SK-N-SH (cell line): ENCODE results near the gene CDX2. TPM values are rescaled to one million over a fixed set of nuclear protein-coding genes. Genes with fewer than 3 reads are reported as not detected.

Source experiments
- CTCF ChIA-PET: fragments of 300-600, 350-600 bp; formaldehyde crosslinking; extraction: SDS; loops from one replicate; lab custom pipeline; 2021; lab: Yijun Ruan, JAX
- POLR2A ChIA-PET: fragments of 350-600 bp; sonication (Branson Sonifier 250); formaldehyde crosslinking; extraction: SDS; loops from one replicate; lab custom pipeline; 2020; ENCODE audit warnings: antibody characterized with exemption, inconsistent platforms; lab: Yijun Ruan, JAX
- DNase-seq: peaks from one replicate; pipeline ENCODE4 v3.0.0; 2012
- H2AFZ ChIP-seq: fragments of 200-600 bp; sonication (generic); 2 replicates; pipeline ENCODE4 v1.8.1; 2016; ENCODE audit warnings: antibody characterized with exemption, mild to moderate bottlenecking, low read depth
- H3F3A ChIP-seq: fragments of 200-600 bp; sonication (generic); replicated peaks from 2 replicates; pipeline ENCODE3; 2016; ENCODE audit warnings: antibody characterized with exemption, mild to moderate bottlenecking; ENCODE audit not compliant: insufficient read depth
- H3K27ac ChIP-seq, 2 experiments: fragments of 200-500 bp in 1 of 2; fragments of 200-600 bp in 1 of 2; sonication (Bioruptor generic) in 1 of 2; sonication (generic), shearing (Covaris generic) in 1 of 2; 2 replicates each; pipeline versions ENCODE4 v1.5.1 to v1.6.1; 2014 to 2016; ENCODE audit warnings: low read depth in 2 of 2, inconsistent platforms in 1 of 2, low read length in 1 of 2, mild to moderate bottlenecking in 1 of 2, mixed read lengths in 1 of 2
- H3K27me3 ChIP-seq: fragments of 200-600 bp; sonication (generic), shearing (Covaris generic); 2 replicates; pipeline ENCODE4 v1.6.1; 2016; ENCODE audit warnings: mixed run types; ENCODE audit not compliant: insufficient read depth
- H3K36me3 ChIP-seq, 2 experiments: fragments of 200-500 bp in 1 of 2; fragments of 200-600 bp in 1 of 2; sonication (Bioruptor generic) in 1 of 2; sonication (generic) in 1 of 2; replicated peaks in 1 of 2; 2 replicates each; pipeline versions ENCODE3 to v1.5.1; 2014 to 2016; ENCODE audit warnings: low read length in 1 of 2, mild to moderate bottlenecking in 1 of 2; ENCODE audit not compliant: insufficient read depth in 2 of 2, control insufficient read depth in 1 of 2
- H3K4me1 ChIP-seq, 2 experiments: fragments of 200-500 bp in 1 of 2; fragments of 200-600 bp in 1 of 2; sonication (Bioruptor generic) in 1 of 2; sonication (generic), shearing (Covaris generic) in 1 of 2; 2 replicates each; pipeline versions ENCODE4 v1.5.1 to v1.6.1; 2014 to 2016; ENCODE audit warnings: low read depth in 1 of 2, low read length in 1 of 2, mixed run types in 1 of 2; ENCODE audit not compliant: insufficient read depth in 2 of 2, control insufficient read depth in 1 of 2
- H3K4me2 ChIP-seq: fragments of 200-600 bp; sonication (generic), shearing (Covaris generic); 2 replicates; pipeline ENCODE4 v1.6.1; 2017; ENCODE audit warnings: mixed run types
- H3K4me3 ChIP-seq, 2 experiments: fragments of 200-500 bp in 1 of 2; fragments of 200-600 bp in 1 of 2; sonication (Bioruptor generic) in 1 of 2; sonication (generic), shearing (Covaris generic) in 1 of 2; 2 replicates each; pipeline versions ENCODE4 v1.5.1 to v1.8.1; 2014 to 2016; ENCODE audit warnings: low read depth in 2 of 2, inconsistent platforms in 1 of 2, low read length in 1 of 2, mild to moderate bottlenecking in 1 of 2, mixed read lengths in 1 of 2, moderate library complexity in 1 of 2
- H3K79me2 ChIP-seq: fragments of 200-600 bp; sonication (generic); 2 replicates; pipeline ENCODE4 v1.8.1; 2017; ENCODE audit warnings: mild to moderate bottlenecking; ENCODE audit not compliant: insufficient read depth
- H3K9ac ChIP-seq: fragments of 200-600 bp; sonication (generic); 2 replicates; pipeline ENCODE4 v1.6.1; 2017; ENCODE audit warnings: mixed run types
- H3K9me2 ChIP-seq: fragments of 200-600 bp; sonication (generic); 2 replicates; pipeline ENCODE4 v1.6.1; 2017; ENCODE audit warnings: mixed run types
- H3K9me3 ChIP-seq: fragments of 200-600 bp; sonication (generic); 2 replicates; pipeline ENCODE4 v1.6.1; 2017; ENCODE audit warnings: mixed run types, mild to moderate bottlenecking, moderate library complexity
- H4K20me1 ChIP-seq: fragments of 200-600 bp; sonication (generic); 2 replicates; pipeline ENCODE4 v1.6.1; 2017; ENCODE audit warnings: mild to moderate bottlenecking, mixed run types; ENCODE audit not compliant: insufficient read depth
- CHD2 ChIP-seq: fragments of 150-350 bp; IDR thresholded peaks from 2 replicates; pipeline ENCODE4 v1.6.1; 2018; ENCODE audit warnings: low read length; ENCODE audit not compliant: partially characterized antibody
- ELF1 ChIP-seq: IDR thresholded peaks from 2 replicates; pipeline ENCODE4 v1.4.0; 2012
- EZH2phosphoT487 ChIP-seq: fragments of 200-600 bp; sonication (generic); IDR thresholded peaks from 2 replicates; pipeline ENCODE4 v1.6.1; 2017; ENCODE audit warnings: low read depth, mixed run types, mild to moderate bottlenecking, antibody characterized with exemption, moderate library complexity, borderline replicate concordance
- FOSL2 ChIP-seq: IDR thresholded peaks from 2 replicates; pipeline ENCODE4 v1.4.0; 2012; ENCODE audit warnings: low read depth, mild to moderate bottlenecking, moderate library complexity, borderline replicate concordance
- FOXJ3 ChIP-seq: sonication (generic); formaldehyde crosslinking; IDR thresholded peaks from 2 replicates; pipeline ENCODE4 v1.5.1; 2020; ENCODE audit warnings: mild to moderate bottlenecking, missing genetic modification reagents
- FOXM1 ChIP-seq: IDR thresholded peaks from 2 replicates; pipeline ENCODE4 v1.4.0; 2012; ENCODE audit warnings: low read depth, mild to moderate bottlenecking
- GABPA ChIP-seq: IDR thresholded peaks from 2 replicates; pipeline ENCODE4 v1.4.0; 2012; ENCODE audit warnings: low read depth, mild to moderate bottlenecking
- GATA2 ChIP-seq: sonication (generic); formaldehyde crosslinking; IDR thresholded peaks from 2 replicates; pipeline ENCODE4 v1.5.0; 2020; ENCODE audit warnings: mild to moderate bottlenecking, missing genetic modification reagents
- JUND ChIP-seq: IDR thresholded peaks from 2 replicates; pipeline ENCODE4 v1.4.0; 2012
- MEF2A ChIP-seq: IDR thresholded peaks from 2 replicates; pipeline ENCODE4 v1.4.0; 2012; ENCODE audit warnings: low read depth, borderline replicate concordance
- PBX3 ChIP-seq: IDR thresholded peaks from 2 replicates; pipeline ENCODE4; 2012
- RAD21 ChIP-seq: IDR thresholded peaks from 2 replicates; pipeline ENCODE4 v1.6.1; 2012; ENCODE audit warnings: mild to moderate bottlenecking, low read length
- SIN3A ChIP-seq: IDR thresholded peaks from 2 replicates; pipeline ENCODE4 v1.6.1; 2012; ENCODE audit warnings: low read depth, mild to moderate bottlenecking, low read length, moderate library complexity, borderline replicate concordance
- USF2 ChIP-seq: fragments of 150-350 bp; IDR thresholded peaks from 2 replicates; pipeline ENCODE4 v1.6.1; 2017; ENCODE audit warnings: antibody characterized with exemption, low read length, low read depth, borderline replicate concordance
- ZBTB33 ChIP-seq: IDR thresholded peaks from 2 replicates; pipeline ENCODE4 v1.4.0; 2012; ENCODE audit warnings: low read depth, borderline replicate concordance
- WGBS: methylation state at CpG from one replicate; pipeline ENCODE4 v1.1.6; 2017; ENCODE audit warnings: low lambda C conversion rate; 5-methylcytosine and 5-hydroxymethylcytosine counted together
- polyA plus RNA-seq, 3 experiments: library from polyadenylated mRNA; depleted of rRNA; stranded (reverse); fragments of >200 nt; gene quantifications; 2 replicates each; pipeline ENCODE4 v1.2.3, GENCODE V29; 2012
- TF ChIP-seq, protein P1 (sequence below): IDR thresholded peaks from 2 replicates; pipeline ENCODE4 v1.4.0; 2012; ENCODE audit warnings: low read depth, borderline replicate concordance
- TF ChIP-seq, protein P2 (sequence below): IDR thresholded peaks from 2 replicates; pipeline ENCODE4 v1.6.1; 2012; ENCODE audit warnings: mild to moderate bottlenecking, low read depth, low read length, moderate library complexity

Gene CDX2
- polyA plus RNA-seq, 1 of the 3 experiments (the other 2 are of a cell fraction) = not detected

GRCh38 chr13:27967736-27968315, 1.3 kb downstream of the CDX2 start:
- Histone ChIP-seq H3K4me1 (no peaks in the 10 kb centered on the region), H3K27ac (no peak overlapping the region), H4K20me1 (no peaks in the 10 kb centered on the region), H3K4me3 (no peak overlapping the region), H3K27me3 (peaks cover 88% of the 10 kb centered on the region), H3K9me2 (no peaks in the 10 kb centered on the region), H3K9ac (no peak overlapping the region), H3K36me3 (no peaks in the 10 kb centered on the region), H3K4me2 (no peak overlapping the region), H3F3A (no peaks in the 10 kb centered on the region), H3K9me3 (no peaks in the 10 kb centered on the region), H3K79me2 (no peaks in the 10 kb centered on the region), H2AFZ (no peak overlapping the region)
- CTCF ChIA-PET = interaction anchor here (1.1 to 2.5 kb wide), 2 partner anchors 14 to 137 kb away, joined by 6 to 7 read pairs; no protein-coding TSS in a partner anchor
- POLR2A ChIA-PET = no interaction called here
- peak; percentile 25 for DNase-seq
- TF ChIP-seq PBX3 (no peak), ELF1 (no peak), FOSL2 (no peak), CHD2 (no peak), FOXM1 (no peak), JUND (no peak), USF2 (no peak), RAD21 (no peak), ZBTB33 (no peak)
- 10% methylated on average over 30 of the region's 33 CpGs for whole genome bisulfite sequencing

DNA sequence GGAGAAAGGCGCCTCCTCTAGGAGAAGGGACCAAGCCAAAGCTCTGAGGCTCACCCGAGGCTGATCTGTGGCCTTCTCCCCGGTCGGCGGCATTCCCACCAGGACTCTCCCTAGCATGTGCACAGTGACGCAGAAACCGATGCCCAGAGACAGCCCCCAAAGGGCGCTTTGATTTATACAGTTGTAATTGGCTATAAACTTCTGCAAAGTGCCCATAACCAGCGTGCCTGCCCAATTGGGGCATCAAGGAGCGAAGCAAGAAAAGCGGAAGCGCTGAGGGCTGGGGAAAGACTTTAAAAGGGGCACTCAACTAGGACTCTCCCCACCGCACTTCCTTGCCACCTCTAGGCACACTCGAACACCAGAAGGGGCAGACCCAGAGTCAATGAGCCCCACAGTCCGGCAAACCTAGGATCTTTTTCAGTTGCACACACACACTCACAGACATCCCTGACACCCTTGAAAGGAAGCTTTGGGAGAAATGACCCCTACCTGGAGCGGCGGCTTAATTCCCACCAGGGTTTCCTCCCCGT, 1.8 kb downstream of the CDX2 start:
- DNase-seq = no peak
- Histone ChIP-seq H3K27ac (no peak overlapping the region), H3F3A (no peaks in the 10 kb centered on the region), H3K27me3 (peaks cover 89% of the 10 kb centered on the region), H3K36me3 (no peaks in the 10 kb centered on the region), H3K9me3 (no peaks in the 10 kb centered on the region), H4K20me1 (no peaks in the 10 kb centered on the region), H3K4me3 (no peak overlapping the region), H3K79me2 (no peaks in the 10 kb centered on the region), H3K4me1 (no peaks in the 10 kb centered on the region), H3K9me2 (no peaks in the 10 kb centered on the region), H3K4me2 (no peak overlapping the region), H3K9ac (no peak overlapping the region), H2AFZ (no peak overlapping the region)
- CTCF ChIA-PET = interaction anchor here (1.1 to 2.5 kb wide), 2 partner anchors 14 to 137 kb away, joined by 6 to 7 read pairs; no protein-coding TSS in a partner anchor
- POLR2A ChIA-PET = no interaction called here
- WGBS = 16% methylated on average over 18 of the region's 18 CpGs
- TF ChIP-seq USF2 (no peak), EZH2phosphoT487 (no peak), GATA2 (CRISPR knock-in tag) (no peak), FOXM1 (no peak), FOXJ3 (CRISPR knock-in tag) (no peak), MEF2A (no peak), SIN3A (no peak), GABPA (no peak)
- TF ChIP-seq, protein P1, sequence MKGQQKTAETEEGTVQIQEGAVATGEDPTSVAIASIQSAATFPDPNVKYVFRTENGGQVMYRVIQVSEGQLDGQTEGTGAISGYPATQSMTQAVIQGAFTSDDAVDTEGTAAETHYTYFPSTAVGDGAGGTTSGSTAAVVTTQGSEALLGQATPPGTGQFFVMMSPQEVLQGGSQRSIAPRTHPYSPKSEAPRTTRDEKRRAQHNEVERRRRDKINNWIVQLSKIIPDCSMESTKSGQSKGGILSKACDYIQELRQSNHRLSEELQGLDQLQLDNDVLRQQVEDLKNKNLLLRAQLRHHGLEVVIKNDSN = no peak
- TF ChIP-seq, protein P2, sequence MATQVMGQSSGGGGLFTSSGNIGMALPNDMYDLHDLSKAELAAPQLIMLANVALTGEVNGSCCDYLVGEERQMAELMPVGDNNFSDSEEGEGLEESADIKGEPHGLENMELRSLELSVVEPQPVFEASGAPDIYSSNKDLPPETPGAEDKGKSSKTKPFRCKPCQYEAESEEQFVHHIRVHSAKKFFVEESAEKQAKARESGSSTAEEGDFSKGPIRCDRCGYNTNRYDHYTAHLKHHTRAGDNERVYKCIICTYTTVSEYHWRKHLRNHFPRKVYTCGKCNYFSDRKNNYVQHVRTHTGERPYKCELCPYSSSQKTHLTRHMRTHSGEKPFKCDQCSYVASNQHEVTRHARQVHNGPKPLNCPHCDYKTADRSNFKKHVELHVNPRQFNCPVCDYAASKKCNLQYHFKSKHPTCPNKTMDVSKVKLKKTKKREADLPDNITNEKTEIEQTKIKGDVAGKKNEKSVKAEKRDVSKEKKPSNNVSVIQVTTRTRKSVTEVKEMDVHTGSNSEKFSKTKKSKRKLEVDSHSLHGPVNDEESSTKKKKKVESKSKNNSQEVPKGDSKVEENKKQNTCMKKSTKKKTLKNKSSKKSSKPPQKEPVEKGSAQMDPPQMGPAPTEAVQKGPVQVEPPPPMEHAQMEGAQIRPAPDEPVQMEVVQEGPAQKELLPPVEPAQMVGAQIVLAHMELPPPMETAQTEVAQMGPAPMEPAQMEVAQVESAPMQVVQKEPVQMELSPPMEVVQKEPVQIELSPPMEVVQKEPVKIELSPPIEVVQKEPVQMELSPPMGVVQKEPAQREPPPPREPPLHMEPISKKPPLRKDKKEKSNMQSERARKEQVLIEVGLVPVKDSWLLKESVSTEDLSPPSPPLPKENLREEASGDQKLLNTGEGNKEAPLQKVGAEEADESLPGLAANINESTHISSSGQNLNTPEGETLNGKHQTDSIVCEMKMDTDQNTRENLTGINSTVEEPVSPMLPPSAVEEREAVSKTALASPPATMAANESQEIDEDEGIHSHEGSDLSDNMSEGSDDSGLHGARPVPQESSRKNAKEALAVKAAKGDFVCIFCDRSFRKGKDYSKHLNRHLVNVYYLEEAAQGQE = no peak
